ENCODE results near the gene RAB9A.

- TF ChIP-seq, protein P1, sequence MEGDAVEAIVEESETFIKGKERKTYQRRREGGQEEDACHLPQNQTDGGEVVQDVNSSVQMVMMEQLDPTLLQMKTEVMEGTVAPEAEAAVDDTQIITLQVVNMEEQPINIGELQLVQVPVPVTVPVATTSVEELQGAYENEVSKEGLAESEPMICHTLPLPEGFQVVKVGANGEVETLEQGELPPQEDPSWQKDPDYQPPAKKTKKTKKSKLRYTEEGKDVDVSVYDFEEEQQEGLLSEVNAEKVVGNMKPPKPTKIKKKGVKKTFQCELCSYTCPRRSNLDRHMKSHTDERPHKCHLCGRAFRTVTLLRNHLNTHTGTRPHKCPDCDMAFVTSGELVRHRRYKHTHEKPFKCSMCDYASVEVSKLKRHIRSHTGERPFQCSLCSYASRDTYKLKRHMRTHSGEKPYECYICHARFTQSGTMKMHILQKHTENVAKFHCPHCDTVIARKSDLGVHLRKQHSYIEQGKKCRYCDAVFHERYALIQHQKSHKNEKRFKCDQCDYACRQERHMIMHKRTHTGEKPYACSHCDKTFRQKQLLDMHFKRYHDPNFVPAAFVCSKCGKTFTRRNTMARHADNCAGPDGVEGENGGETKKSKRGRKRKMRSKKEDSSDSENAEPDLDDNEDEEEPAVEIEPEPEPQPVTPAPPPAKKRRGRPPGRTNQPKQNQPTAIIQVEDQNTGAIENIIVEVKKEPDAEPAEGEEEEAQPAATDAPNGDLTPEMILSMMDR (IDR thresholded peaks at IDR 0.05; ENCODE audit: control extremely low read depth in 1 of 3, insufficient read depth in 1 of 3, low read depth in 1 of 3, low read length in 3 of 3): no peak
- no peak for TF ChIP-seq EP300 (IDR thresholded peaks at IDR 0.05; ENCODE audit: borderline replicate concordance in 1 of 2, low read depth in 2 of 2, low read length in 2 of 2)
- TF ChIP-seq TAF1 (IDR thresholded peaks at IDR 0.05; ENCODE audit: low read depth, low read length): no peak
- TF ChIP-seq, protein P2, sequence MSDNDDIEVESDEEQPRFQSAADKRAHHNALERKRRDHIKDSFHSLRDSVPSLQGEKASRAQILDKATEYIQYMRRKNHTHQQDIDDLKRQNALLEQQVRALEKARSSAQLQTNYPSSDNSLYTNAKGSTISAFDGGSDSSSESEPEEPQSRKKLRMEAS (IDR thresholded peaks at IDR 0.05): no peak
- TF ChIP-seq TEAD4 (IDR thresholded peaks at IDR 0.05; ENCODE audit: low read depth, low read length): no peak
These were observed 37.8 kb upstream of the RAB9A start for GRCh38 chrX:13651150-13651549.

All from H1 (cell line).